Measurements from ENCODE around the gene KCNN1. TPM values are rescaled to one million over a fixed set of nuclear protein-coding genes. Genes with fewer than 3 reads are reported as not detected.

KCNN1 gene
- total and polyA plus RNA-seq, 9 of the 15 experiments (the other 6 are each of a cell fraction or from before 2014, with no cell fraction given): 0.01 to 6.2 (median 0.72) TPM

DNA sequence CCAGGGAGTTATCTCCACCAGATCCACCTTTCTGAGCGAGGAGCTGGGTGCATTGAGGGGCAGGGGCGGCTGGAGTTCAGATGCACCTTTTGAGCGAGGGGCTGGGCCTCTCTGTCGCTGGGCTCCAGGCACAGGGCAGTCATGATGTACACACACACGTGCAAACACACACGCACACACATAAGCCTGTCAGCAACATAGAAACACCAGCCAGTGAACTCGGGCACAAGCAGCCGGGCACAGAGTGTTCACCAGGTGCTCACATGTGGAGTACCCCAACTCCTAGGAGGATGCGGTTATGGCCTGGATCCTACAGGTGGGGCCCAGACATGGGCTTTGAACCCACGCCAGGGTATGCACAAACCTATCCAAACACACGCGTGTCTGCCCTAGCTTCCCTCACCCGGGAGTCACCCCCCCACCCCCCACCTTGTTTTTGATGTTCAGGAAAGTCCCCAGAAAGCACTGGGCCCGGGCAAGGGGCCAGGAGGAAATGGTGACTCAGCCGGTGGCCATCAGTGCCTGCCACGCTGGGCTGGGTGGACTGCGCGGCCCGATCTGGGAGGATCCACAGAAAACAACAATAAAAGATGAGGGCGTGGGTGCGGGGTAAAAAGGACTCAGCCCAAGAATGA, 54.3 kb downstream of the KCNN1 start (continued):
- TF ChIP-seq, protein P1, sequence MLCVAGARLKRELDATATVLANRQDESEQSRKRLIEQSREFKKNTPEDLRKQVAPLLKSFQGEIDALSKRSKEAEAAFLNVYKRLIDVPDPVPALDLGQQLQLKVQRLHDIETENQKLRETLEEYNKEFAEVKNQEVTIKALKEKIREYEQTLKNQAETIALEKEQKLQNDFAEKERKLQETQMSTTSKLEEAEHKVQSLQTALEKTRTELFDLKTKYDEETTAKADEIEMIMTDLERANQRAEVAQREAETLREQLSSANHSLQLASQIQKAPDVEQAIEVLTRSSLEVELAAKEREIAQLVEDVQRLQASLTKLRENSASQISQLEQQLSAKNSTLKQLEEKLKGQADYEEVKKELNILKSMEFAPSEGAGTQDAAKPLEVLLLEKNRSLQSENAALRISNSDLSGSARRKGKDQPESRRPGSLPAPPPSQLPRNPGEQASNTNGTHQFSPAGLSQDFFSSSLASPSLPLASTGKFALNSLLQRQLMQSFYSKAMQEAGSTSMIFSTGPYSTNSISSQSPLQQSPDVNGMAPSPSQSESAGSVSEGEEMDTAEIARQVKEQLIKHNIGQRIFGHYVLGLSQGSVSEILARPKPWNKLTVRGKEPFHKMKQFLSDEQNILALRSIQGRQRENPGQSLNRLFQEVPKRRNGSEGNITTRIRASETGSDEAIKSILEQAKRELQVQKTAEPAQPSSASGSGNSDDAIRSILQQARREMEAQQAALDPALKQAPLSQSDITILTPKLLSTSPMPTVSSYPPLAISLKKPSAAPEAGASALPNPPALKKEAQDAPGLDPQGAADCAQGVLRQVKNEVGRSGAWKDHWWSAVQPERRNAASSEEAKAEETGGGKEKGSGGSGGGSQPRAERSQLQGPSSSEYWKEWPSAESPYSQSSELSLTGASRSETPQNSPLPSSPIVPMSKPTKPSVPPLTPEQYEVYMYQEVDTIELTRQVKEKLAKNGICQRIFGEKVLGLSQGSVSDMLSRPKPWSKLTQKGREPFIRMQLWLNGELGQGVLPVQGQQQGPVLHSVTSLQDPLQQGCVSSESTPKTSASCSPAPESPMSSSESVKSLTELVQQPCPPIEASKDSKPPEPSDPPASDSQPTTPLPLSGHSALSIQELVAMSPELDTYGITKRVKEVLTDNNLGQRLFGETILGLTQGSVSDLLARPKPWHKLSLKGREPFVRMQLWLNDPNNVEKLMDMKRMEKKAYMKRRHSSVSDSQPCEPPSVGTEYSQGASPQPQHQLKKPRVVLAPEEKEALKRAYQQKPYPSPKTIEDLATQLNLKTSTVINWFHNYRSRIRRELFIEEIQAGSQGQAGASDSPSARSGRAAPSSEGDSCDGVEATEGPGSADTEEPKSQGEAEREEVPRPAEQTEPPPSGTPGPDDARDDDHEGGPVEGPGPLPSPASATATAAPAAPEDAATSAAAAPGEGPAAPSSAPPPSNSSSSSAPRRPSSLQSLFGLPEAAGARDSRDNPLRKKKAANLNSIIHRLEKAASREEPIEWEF (CRISPR knock-in tag; IDR thresholded peaks at IDR 0.05): no peak
- TF ChIP-seq GTF2A2 (tag; IDR thresholded peaks at IDR 0.05) (0 out of 2 replicates have a peak, but pooled peaks have one; percentile 44), ARID1B (IDR thresholded peaks at IDR 0.05) (0 out of 2 replicates have a peak, but pooled peaks have one; percentile 25), NFYB (IDR thresholded peaks at IDR 0.05; ENCODE audit: extremely low read depth, insufficient read length) (no peak), ZBTB7A (IDR thresholded peaks at IDR 0.05; ENCODE audit: borderline replicate concordance, control insufficient read depth, low read depth, low read length) (peak; percentile 33; the same call in 1 of the 2 replicates), NCOA4 (IDR thresholded peaks at IDR 0.05; ENCODE audit: partially characterized antibody) (no peak), NCOA2 (IDR thresholded peaks at IDR 0.05; ENCODE audit: partially characterized antibody in 2 of 2) (no peak), MBD2 (IDR thresholded peaks at IDR 0.05; ENCODE audit: borderline replicate concordance, low read depth) (0 out of 2 replicates have a peak, but pooled peaks have one; percentile 20), KLF1 (tag; IDR thresholded peaks at IDR 0.05) (no peak)
- TF ChIP-seq, protein P2, sequence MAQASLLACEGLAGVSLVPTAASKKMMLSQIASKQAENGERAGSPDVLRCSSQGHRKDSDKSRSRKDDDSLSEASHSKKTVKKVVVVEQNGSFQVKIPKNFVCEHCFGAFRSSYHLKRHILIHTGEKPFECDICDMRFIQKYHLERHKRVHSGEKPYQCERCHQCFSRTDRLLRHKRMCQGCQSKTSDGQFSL (CRISPR knock-in tag; IDR thresholded peaks at IDR 0.05): peak; percentile 79; the same call in 1 of the 2 replicates
- TF ChIP-seq, protein P2 (tag; IDR thresholded peaks at IDR 0.05): peak in 1 of 2 experiments; percentile 59; a peak in 2 of 4 replicates
- TF ChIP-seq, protein P3, sequence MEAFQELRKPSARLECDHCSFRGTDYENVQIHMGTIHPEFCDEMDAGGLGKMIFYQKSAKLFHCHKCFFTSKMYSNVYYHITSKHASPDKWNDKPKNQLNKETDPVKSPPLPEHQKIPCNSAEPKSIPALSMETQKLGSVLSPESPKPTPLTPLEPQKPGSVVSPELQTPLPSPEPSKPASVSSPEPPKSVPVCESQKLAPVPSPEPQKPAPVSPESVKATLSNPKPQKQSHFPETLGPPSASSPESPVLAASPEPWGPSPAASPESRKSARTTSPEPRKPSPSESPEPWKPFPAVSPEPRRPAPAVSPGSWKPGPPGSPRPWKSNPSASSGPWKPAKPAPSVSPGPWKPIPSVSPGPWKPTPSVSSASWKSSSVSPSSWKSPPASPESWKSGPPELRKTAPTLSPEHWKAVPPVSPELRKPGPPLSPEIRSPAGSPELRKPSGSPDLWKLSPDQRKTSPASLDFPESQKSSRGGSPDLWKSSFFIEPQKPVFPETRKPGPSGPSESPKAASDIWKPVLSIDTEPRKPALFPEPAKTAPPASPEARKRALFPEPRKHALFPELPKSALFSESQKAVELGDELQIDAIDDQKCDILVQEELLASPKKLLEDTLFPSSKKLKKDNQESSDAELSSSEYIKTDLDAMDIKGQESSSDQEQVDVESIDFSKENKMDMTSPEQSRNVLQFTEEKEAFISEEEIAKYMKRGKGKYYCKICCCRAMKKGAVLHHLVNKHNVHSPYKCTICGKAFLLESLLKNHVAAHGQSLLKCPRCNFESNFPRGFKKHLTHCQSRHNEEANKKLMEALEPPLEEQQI (IDR thresholded peaks at IDR 0.05): no peak
- TF ChIP-seq, protein P4, sequence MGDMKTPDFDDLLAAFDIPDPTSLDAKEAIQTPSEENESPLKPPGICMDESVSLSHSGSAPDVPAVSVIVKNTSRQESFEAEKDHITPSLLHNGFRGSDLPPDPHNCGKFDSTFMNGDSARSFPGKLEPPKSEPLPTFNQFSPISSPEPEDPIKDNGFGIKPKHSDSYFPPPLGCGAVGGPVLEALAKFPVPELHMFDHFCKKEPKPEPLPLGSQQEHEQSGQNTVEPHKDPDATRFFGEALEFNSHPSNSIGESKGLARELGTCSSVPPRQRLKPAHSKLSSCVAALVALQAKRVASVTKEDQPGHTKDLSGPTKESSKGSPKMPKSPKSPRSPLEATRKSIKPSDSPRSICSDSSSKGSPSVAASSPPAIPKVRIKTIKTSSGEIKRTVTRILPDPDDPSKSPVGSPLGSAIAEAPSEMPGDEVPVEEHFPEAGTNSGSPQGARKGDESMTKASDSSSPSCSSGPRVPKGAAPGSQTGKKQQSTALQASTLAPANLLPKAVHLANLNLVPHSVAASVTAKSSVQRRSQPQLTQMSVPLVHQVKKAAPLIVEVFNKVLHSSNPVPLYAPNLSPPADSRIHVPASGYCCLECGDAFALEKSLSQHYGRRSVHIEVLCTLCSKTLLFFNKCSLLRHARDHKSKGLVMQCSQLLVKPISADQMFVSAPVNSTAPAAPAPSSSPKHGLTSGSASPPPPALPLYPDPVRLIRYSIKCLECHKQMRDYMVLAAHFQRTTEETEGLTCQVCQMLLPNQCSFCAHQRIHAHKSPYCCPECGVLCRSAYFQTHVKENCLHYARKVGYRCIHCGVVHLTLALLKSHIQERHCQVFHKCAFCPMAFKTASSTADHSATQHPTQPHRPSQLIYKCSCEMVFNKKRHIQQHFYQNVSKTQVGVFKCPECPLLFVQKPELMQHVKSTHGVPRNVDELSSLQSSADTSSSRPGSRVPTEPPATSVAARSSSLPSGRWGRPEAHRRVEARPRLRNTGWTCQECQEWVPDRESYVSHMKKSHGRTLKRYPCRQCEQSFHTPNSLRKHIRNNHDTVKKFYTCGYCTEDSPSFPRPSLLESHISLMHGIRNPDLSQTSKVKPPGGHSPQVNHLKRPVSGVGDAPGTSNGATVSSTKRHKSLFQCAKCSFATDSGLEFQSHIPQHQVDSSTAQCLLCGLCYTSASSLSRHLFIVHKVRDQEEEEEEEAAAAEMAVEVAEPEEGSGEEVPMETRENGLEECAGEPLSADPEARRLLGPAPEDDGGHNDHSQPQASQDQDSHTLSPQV (IDR thresholded peaks at IDR 0.05): 0 out of 2 replicates have a peak, but pooled peaks have one; percentile 75

Data from K562 (cell line).